Psoas muscle (tissue), 8 donors: ENCODE measurements around the gene RUFY1. TPM values are rescaled to one million over a fixed set of nuclear protein-coding genes. Genes with fewer than 3 reads are reported as not detected.
A peak's percentile ranks its signal among the peaks of the same experiment; 100 is the strongest.
"Not testable (repeated sequence)": the region's sequence is repeated elsewhere in the genome, so short reads cannot be mapped to it uniquely, and the experiment has no call there.

Source experiments
- ATAC-seq, 4 donors: fragments of 200-7000 bp; cut with Tn5 transposase; one replicate each; pipeline ENCODE4 v1.9.1; 2020; ENCODE audit warnings: moderate library complexity in 3 of 4, mild to moderate bottlenecking in 2 of 4
- DNase-seq, 2 donors: peaks; one replicate each; pipeline ENCODE4 v3.0.0-alpha.2; 2020
- H3K27ac ChIP-seq: fragments of 200-600 bp; one replicate; pipeline ENCODE4 v1.8.0; 2022
- H3K27me3 ChIP-seq, 3 donors: fragments of 200-600 bp in 1 of 3; one replicate each; pipeline versions ENCODE4 v1.6.1 to v1.8.0; 2013 to 2022; ENCODE audit warnings: low read length in 2 of 3, mild to moderate bottlenecking in 2 of 3, moderate library complexity in 1 of 3; ENCODE audit not compliant: insufficient read depth in 3 of 3
- H3K36me3 ChIP-seq, 2 donors: fragments of 200-600 bp in 1 of 2; one replicate each; pipeline versions ENCODE4 v1.6.1 to v1.8.0; 2013 to 2022; ENCODE audit warnings: low read depth in 1 of 2, mild to moderate bottlenecking in 1 of 2, moderate library complexity in 1 of 2; ENCODE audit not compliant: insufficient read depth in 1 of 2
- H3K4me1 ChIP-seq: fragments of 200-600 bp; one replicate; pipeline ENCODE4 v1.8.0; 2022
- H3K4me3 ChIP-seq: fragments of 200-600 bp; one replicate; pipeline ENCODE4 v1.8.0; 2022; ENCODE audit warnings: mild to moderate bottlenecking
- H3K9me3 ChIP-seq: fragments of 200-600 bp; one replicate; pipeline ENCODE4 v1.8.0; 2022
- CTCF ChIP-seq: fragments of 200-600 bp; IDR thresholded peaks from one replicate; pipeline ENCODE4 v1.8.0; 2022; ENCODE audit warnings: antibody characterized with exemption
- WGBS, 3 donors: extraction: QIAGEN DNeasy Blood & Tissue Kit; methylation state at CpG; one replicate each; pipeline versions ENCODE4 v1.1.6 to v1.1.7; 2013; 5-methylcytosine and 5-hydroxymethylcytosine counted together
- intact Hi-C, 2 donors: fragments of 100-400 bp; cut with DNase I; formaldehyde crosslinking; loops; one replicate each; pipeline versions ENCODE4 v1.11.0 to v1.14.2; 2022
- polyA plus RNA-seq, 3 donors: library from polyadenylated mRNA; stranded (reverse); fragments of 200-250 nt; gene quantifications; one replicate each; pipeline ENCODE4 v1.2.3, GENCODE V29; 2013
- total RNA-seq, 4 donors: library from RNA; stranded (reverse); fragmentation: NEBNext Ultra II Directional in 2 of 4; extraction: Animal tissue kit (Norgen Biotek cat#: 25700) in 2 of 4; gene quantifications; one replicate each; pipeline versions ENCODE4 v1.2.1 to v1.2.4, GENCODE V29; 2021 to 2023
- donor health status: healthy with polysubstance abuse.
- donor health status: DM: no; HTN: no; CAD: no; lungs with moderate emphysema.
- donor health status: Bipolar disorder and iron deficiency.
- donor health status: healthy.
- donor health status: DM: yes; HTN: yes; CAD: no.
- donor health status: DM: no; HTN: no; CAD: no.
- donor health status: DM: no; HTN: no; CAD: no.
- donor health status: DM: yes; HTN: yes; CAD: no.

The RUFY1 gene
- total and polyA plus RNA-seq, 7 donors = 17.9 to 26.3 (median 22.8) TPM

GRCh38 chr5:179536676-179537075 lies 13.7 kb upstream of the RUFY1 start:
- no peak for DNase-seq
- TF ChIP-seq CTCF = no peak
- no peak for ATAC-seq
- Histone ChIP-seq H3K27me3 (peaks cover 0 to 8% (median 3%) of the 10 kb centered on the region in 3 donors), H3K4me1 (no peaks in the 10 kb centered on the region), H3K4me3 (no peak overlapping the region), H3K36me3 (no peaks in the 10 kb centered on the region), H3K9me3 (no peaks in the 10 kb centered on the region), H3K27ac (no peak overlapping the region)
- 64 to 70% (median 68%) methylated on average over 6 of the region's 6 CpGs for WGBS, 3 donors
- intact Hi-C loops = no loop called here

- 75 to 82% (median 76%) methylated on average over 7 of the region's 7 CpGs for WGBS, 3 donors
- Histone ChIP-seq H3K36me3 (no peaks in the 10 kb centered on the region), H3K27ac (no peak overlapping the region), H3K9me3 (no peaks in the 10 kb centered on the region), H3K4me1 (no peaks in the 10 kb centered on the region), H3K4me3 (no peak overlapping the region), H3K27me3 (no peaks in the 10 kb centered on the region)
- intact Hi-C loops = no loop called here
- ATAC-seq (no peak), DNase-seq (no peak)
- no peak for TF ChIP-seq CTCF
These were observed 8.2 kb upstream of the RUFY1 start for GRCh38 chr5:179542170-179542569.

- H3K36me3 ChIP-seq, intact Hi-C loops, H3K4me3 ChIP-seq, ATAC-seq, H3K4me1 ChIP-seq, H3K27ac ChIP-seq, DNase-seq, H3K9me3 ChIP-seq, H3K27me3 ChIP-seq: not testable (repeated sequence)
- WGBS, 3 donors = 88 to 92% (median 90%) methylated on average over 13 to 15 of the region's 15 CpGs
These were observed 7.1 kb upstream of the RUFY1 start for GRCh38 chr5:179543275-179543674.

- Histone ChIP-seq H3K4me3 (no peak overlapping the region), H3K27me3 (no peaks in the 10 kb centered on the region), H3K27ac (no peak overlapping the region), H3K36me3 (peaks cover 0 to 4% of the 10 kb centered on the region in 2 donors), H3K9me3 (no peaks in the 10 kb centered on the region), H3K4me1 (peaks cover 24% of the 10 kb centered on the region)
- DNase-seq (no peak), ATAC-seq (no peak)
- no peak for TF ChIP-seq CTCF
- intact Hi-C loops = loop anchor here in 1 of 2 donors (5.0 to 10.0 kb wide), 2 partner anchors 64 to 522 kb away; partner anchors contain the start of gene RNF130
- 87 to 92% (median 90%) methylated on average over 4 of the region's 4 CpGs for WGBS, 3 donors
These were observed 2.7 kb downstream of the RUFY1 start for GRCh38 chr5:179553006-179553405.

- intact Hi-C loops = loop anchor here in 1 of 2 donors (5.0 to 10.0 kb wide), 2 partner anchors 63 to 521 kb away; partner anchors contain the start of gene RNF130
These were observed 3.5 kb downstream of the RUFY1 start for GRCh38 chr5:179553875-179554274.

More at GRCh38 chr5:179553875-179554274, 3.5 kb downstream of the RUFY1 start:
- 72 to 89% (median 81%) methylated on average over 7 of the region's 7 CpGs for WGBS, 3 donors
- ATAC-seq (peak in 3 of 4 donors; percentile 24 to 54 (median 38)), DNase-seq (peak in 1 of 2 donors; percentile 30)
- peaks cover 32% of the 10 kb centered on the region for H3K4me1 ChIP-seq
- peaks cover 0 to 4% of the 10 kb centered on the region in 2 donors for H3K36me3 ChIP-seq
- no peak for TF ChIP-seq CTCF
- H3K4me3 ChIP-seq = no peak overlapping the region
- H3K27me3 ChIP-seq = no peaks in the 10 kb centered on the region
- H3K9me3 ChIP-seq = no peaks in the 10 kb centered on the region
- peak overlapping the region; percentile 48 for H3K27ac ChIP-seq
